GM12873 (cell line): Measurements from ENCODE around the gene TVP23A.

ENCODE experiments used
- TF ChIP-seq, protein P1 (sequence below): IDR thresholded peaks from 2 replicates; pipeline ENCODE4 v1.5.1; 2012; ENCODE audit warnings: low read depth, mild to moderate bottlenecking, moderate library complexity, low read length, control low read depth; ENCODE audit not compliant: insufficient read depth; ENCODE audit errors: missing control alignments

TVP23A gene

GRCh38 chr16:10812312-10813098, 6.1 kb downstream of the TVP23A start:
- TF ChIP-seq, protein P1, sequence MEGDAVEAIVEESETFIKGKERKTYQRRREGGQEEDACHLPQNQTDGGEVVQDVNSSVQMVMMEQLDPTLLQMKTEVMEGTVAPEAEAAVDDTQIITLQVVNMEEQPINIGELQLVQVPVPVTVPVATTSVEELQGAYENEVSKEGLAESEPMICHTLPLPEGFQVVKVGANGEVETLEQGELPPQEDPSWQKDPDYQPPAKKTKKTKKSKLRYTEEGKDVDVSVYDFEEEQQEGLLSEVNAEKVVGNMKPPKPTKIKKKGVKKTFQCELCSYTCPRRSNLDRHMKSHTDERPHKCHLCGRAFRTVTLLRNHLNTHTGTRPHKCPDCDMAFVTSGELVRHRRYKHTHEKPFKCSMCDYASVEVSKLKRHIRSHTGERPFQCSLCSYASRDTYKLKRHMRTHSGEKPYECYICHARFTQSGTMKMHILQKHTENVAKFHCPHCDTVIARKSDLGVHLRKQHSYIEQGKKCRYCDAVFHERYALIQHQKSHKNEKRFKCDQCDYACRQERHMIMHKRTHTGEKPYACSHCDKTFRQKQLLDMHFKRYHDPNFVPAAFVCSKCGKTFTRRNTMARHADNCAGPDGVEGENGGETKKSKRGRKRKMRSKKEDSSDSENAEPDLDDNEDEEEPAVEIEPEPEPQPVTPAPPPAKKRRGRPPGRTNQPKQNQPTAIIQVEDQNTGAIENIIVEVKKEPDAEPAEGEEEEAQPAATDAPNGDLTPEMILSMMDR = peak; percentile 42

- TF ChIP-seq, protein P1 = no peak
Observed at GRCh38 chr16:10809706-10810105, 8.9 kb downstream of the TVP23A start.

- TF ChIP-seq, protein P1 = no peak
Observed at GRCh38 chr16:10808850-10809249, 9.7 kb downstream of the TVP23A start.

DNA sequence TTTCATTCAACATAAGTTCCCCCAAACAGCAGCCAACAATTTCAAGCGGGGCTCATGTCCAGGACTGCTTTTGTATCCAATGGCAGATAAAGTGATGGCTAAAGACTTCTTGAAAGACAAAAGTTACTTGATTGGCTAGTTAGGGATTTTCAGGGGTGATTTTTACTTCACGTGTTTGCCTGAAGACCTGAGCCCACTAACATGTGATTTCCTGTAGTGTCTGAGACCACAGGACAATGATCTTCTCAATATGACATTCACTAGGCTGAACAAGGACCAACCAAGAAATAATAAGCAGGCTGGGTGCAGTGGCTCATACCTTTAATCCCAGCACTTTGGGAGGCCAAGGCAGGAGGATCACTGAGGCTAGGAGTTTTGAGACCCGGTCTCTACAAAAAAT, 10.4 kb downstream of the TVP23A start:
- TF ChIP-seq, protein P1 = no peak

DNA sequence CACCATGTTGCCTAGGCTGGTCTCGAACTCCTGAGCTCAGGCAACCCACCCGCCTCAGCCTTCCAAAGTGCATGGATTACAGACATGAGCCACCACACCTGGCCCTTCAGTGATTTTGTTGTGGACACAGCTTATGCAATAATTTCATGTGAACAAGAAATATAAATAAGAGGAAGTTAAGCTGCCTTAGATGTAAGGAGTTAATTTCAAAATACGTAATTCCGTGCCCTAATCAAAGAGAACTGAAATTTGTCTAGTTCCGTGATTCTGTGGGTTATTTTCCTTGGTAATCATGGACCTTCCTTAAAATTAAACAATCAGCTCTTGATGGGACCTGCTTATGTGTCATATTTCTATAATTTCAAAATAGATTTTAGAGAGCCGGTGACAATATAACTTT, 11.9 kb downstream of the TVP23A start:
- TF ChIP-seq, protein P1 = no peak

- TF ChIP-seq, protein P1 = no peak
Observed at GRCh38 chr16:10805334-10805733, 13.3 kb downstream of the TVP23A start.

DNA sequence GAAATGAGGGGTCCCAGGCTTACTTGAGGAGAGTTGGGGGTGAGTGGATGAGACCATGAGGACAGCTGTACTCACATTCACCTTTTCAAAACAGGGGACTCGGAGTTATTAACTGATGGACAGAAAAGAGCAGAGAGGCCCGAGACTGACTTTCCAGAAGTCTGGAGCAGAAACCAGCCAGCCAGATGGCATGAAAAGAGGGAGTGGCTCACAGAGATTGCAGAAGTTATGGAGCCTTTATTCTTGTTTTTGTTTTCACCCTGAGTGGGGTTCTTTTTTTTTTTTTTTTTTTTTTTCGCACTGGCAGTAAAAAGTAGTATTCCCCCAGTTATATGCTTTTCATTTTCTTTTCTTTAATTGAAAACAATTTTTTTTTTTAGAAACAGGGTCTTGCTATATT, 18.9 kb downstream of the TVP23A start:
- TF ChIP-seq, protein P1 = no peak

- TF ChIP-seq, protein P1 = no peak
Observed at GRCh38 chr16:10791048-10791447, 27.5 kb downstream of the TVP23A start.
